Measurements from ENCODE around the gene GRIN2B.

DNA sequence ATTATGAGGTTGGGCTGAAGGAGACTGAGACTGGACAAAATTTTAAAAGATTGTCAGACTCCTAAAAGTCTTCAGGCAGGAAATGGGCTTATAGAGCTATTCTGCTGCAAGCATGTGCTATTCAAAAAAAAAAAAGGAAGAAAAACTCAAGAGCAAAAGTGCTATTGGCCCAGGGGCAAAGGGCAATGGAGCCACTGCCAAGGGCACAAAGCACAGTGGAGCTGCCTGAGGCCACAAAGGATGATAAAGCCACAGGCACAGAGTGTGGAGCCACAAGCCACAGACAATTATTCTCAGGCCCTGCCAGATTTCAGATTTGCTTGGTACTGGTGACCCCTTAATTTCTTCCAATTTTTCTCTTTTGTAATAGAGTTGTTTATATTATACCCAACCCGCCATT, 29.6 kb upstream of the GRIN2B start:
- TF ChIP-seq, protein P1, sequence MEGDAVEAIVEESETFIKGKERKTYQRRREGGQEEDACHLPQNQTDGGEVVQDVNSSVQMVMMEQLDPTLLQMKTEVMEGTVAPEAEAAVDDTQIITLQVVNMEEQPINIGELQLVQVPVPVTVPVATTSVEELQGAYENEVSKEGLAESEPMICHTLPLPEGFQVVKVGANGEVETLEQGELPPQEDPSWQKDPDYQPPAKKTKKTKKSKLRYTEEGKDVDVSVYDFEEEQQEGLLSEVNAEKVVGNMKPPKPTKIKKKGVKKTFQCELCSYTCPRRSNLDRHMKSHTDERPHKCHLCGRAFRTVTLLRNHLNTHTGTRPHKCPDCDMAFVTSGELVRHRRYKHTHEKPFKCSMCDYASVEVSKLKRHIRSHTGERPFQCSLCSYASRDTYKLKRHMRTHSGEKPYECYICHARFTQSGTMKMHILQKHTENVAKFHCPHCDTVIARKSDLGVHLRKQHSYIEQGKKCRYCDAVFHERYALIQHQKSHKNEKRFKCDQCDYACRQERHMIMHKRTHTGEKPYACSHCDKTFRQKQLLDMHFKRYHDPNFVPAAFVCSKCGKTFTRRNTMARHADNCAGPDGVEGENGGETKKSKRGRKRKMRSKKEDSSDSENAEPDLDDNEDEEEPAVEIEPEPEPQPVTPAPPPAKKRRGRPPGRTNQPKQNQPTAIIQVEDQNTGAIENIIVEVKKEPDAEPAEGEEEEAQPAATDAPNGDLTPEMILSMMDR (conservative IDR thresholded peaks at IDR 0.05; ENCODE audit: low read length), result no peak
- no peak for TF ChIP-seq EZH2phosphoT487 (IDR thresholded peaks at IDR 0.05; ENCODE audit: borderline replicate concordance, low read depth, low read length)

Measured in OCI-LY7 (cell line).